Adrenal gland (tissue), 5 donors: ENCODE measurements around the gene GLS.

Experiments
- CTCF ChIP-seq, 6 experiments: fragments of 450-650 bp in 4 of 6; fragments of 200-600 bp in 2 of 6; sonication (generic) in 1 of 6; IDR thresholded peaks; 1 replicate in 5 of 6; 2 replicates in 1 of 6; pipeline versions ENCODE4 v1.5.1 to v1.8.0; 2016 to 2021; ENCODE audit warnings: antibody characterized with exemption in 6 of 6, mild to moderate bottlenecking in 2 of 6, moderate library complexity in 1 of 6
- POLR2A ChIP-seq, 2 donors: fragments of 450-650 bp; IDR thresholded peaks; one replicate each; pipeline ENCODE4 v1.6.1; 2017; ENCODE audit warnings: antibody characterized with exemption in 2 of 2, mild to moderate bottlenecking in 2 of 2, moderate library complexity in 1 of 2
- donor health status: DM: no; HTN: no; CAD: no.

- TF ChIP-seq POLR2A (IDR thresholded peaks at IDR 0.05) (no peak), CTCF (IDR thresholded peaks at IDR 0.05) (no peak)
These were observed 42.7 kb upstream of the GLS start for GRCh38 chr2:190837952-190838361.
